PC-3 (cell line): Measurements from ENCODE around the gene PIAS3. TPM values are rescaled to one million over a fixed set of nuclear protein-coding genes. Genes with fewer than 3 reads are reported as not detected.

ENCODE experiments used
- ATAC-seq: fragments of 200-7000 bp; cut with Tn5 transposase; 2 replicates; pipeline ENCODE4 v1.9.1; 2020; ENCODE audit warnings: mild to moderate bottlenecking, moderate library complexity
- BruUV-seq: library from RNA; stranded (reverse); fragments of 400-500 nt; replicated peaks from 2 replicates; lab custom pipeline; 2021; lab: Mats Ljungman, UMichigan
- CTCF ChIA-PET: fragments of 300-600 bp; sonication (Branson Sonifier 250); formaldehyde crosslinking; loops from one replicate; lab custom pipeline; 2022; ENCODE audit warnings: antibody characterized with exemption; lab: Charles Lee
- POLR2A ChIA-PET: fragments of 300-600 bp; sonication (Branson Sonifier 250); formaldehyde crosslinking; loops from one replicate; lab custom pipeline; 2022; ENCODE audit warnings: antibody characterized with exemption; ENCODE audit not compliant: unreplicated experiment; lab: Charles Lee
- DNase-seq: peaks from one replicate; pipeline ENCODE4 v3.0.0-alpha.2; 2015
- H2AFZ ChIP-seq: fragments of 300-600 bp; sonication (generic); 2 replicates; pipeline ENCODE4 v1.6.0; 2016; ENCODE audit warnings: antibody characterized with exemption, low read length
- H3F3A ChIP-seq: fragments of 300-600 bp; sonication (generic); one replicate; pipeline ENCODE4 v1.6.0; 2017; ENCODE audit warnings: antibody characterized with exemption, low read length, control low read depth, mild to moderate bottlenecking; ENCODE audit not compliant: unreplicated experiment
- H3K27ac ChIP-seq: fragments of 300-600 bp; sonication (generic); 2 replicates; pipeline ENCODE4 v1.5.1; 2016; ENCODE audit warnings: mild to moderate bottlenecking, low read length
- H3K27me3 ChIP-seq: fragments of 300-600 bp; sonication (generic); 2 replicates; pipeline ENCODE4 v1.6.1; 2016; ENCODE audit warnings: low read length, mixed read lengths
- H3K36me3 ChIP-seq: fragments of 300-600 bp; sonication (generic); 2 replicates; pipeline ENCODE4 v1.6.1; 2016; ENCODE audit warnings: low read depth, mixed run types, low read length, mixed read lengths
- H3K4me1 ChIP-seq: fragments of 300-600 bp; sonication (generic); 2 replicates; pipeline ENCODE4 v1.5.1; 2016; ENCODE audit warnings: low read length; ENCODE audit not compliant: insufficient read depth
- H3K4me2 ChIP-seq: fragments of 300-600 bp; sonication (generic); 2 replicates; pipeline ENCODE4 v1.6.0; 2016; ENCODE audit warnings: low read length
- H3K4me3 ChIP-seq: fragments of 300-600 bp; sonication (generic); 2 replicates; pipeline ENCODE4 v1.5.1; 2016; ENCODE audit warnings: mild to moderate bottlenecking, low read length, mixed read lengths
- H3K79me2 ChIP-seq: fragments of 300-600 bp; sonication (generic); 2 replicates; pipeline ENCODE4 v1.6.1; 2017; ENCODE audit warnings: low read length, mixed read lengths
- H3K9ac ChIP-seq: fragments of 300-600 bp; sonication (generic); 2 replicates; pipeline ENCODE4 v1.6.0; 2016; ENCODE audit warnings: mild to moderate bottlenecking, low read length
- H3K9me2 ChIP-seq: fragments of 300-600 bp; sonication (generic); replicated peaks from 2 replicates; pipeline ENCODE4 v1.6.1; 2016; ENCODE audit warnings: mixed run types, low read length, mixed read lengths
- H3K9me3 ChIP-seq: fragments of 300-600 bp; sonication (generic); 2 replicates; pipeline ENCODE4 v1.6.1; 2016; ENCODE audit warnings: low read length, mixed read lengths
- H4K20me1 ChIP-seq: fragments of 300-600 bp; sonication (generic); 2 replicates; pipeline ENCODE4 v1.6.1; 2016; ENCODE audit warnings: low read length, mixed read lengths
- EZH2 ChIP-seq: fragments of 300-600 bp; sonication (generic); IDR thresholded peaks from one replicate; pipeline ENCODE4 v1.6.1; 2017; ENCODE audit warnings: antibody characterized with exemption, mild to moderate bottlenecking, low read length; ENCODE audit not compliant: unreplicated experiment
- EZH2phosphoT487 ChIP-seq: fragments of 300-600 bp; sonication (generic); IDR thresholded peaks from 2 replicates; pipeline ENCODE4 v1.6.1; 2018; ENCODE audit warnings: mild to moderate bottlenecking, antibody characterized with exemption, low read length, borderline replicate concordance
- intact Hi-C: fragments of 100-400 bp; cut with micrococcal nuclease; formaldehyde crosslinking; loops from 2 replicates; pipeline ENCODE4 v1.9.0; 2023
- total RNA-seq: library from RNA; depleted of rRNA; stranded (reverse); fragments of >200 nt; gene quantifications from 2 replicates; pipeline ENCODE4 v1.2.3, GENCODE V29; 2014
- TF ChIP-seq, protein P1 (sequence below): fragments of 300-600 bp; sonication (generic); conservative IDR thresholded peaks from 2 replicates; pipeline ENCODE4 v1.5.1; 2017; ENCODE audit warnings: antibody characterized with exemption, low read depth, mild to moderate bottlenecking, low read length

The PIAS3 gene
- total RNA-seq, 1 experiment from 2014 or later = 25.2 TPM

DNA sequence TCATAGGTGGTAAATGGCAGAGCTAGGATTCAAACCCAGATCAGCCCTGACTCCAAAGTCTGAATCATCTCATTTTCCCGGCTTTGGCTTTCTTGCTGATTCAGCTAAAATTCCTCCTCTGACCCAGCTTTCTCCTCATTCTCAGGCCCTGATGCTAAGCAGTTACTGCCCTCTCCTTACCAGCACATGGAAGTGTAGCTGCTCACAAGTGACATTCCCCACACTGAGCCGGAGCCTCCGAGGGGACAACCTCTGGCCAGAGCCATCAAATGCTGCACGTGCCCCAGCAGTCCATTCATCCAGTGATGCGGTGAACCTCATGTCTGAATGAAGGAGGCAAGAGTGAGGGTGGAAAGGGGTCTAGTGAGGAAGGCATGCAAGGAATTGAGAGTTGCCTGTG lies 39.9 kb upstream of the PIAS3 start:
- Histone ChIP-seq H3K4me3 (no peak overlapping the region), H3K27me3 (no peaks in the 10 kb centered on the region), H3K4me1 (no peaks in the 10 kb centered on the region), H3K4me2 (no peak overlapping the region), H3K9me3 (no peaks in the 10 kb centered on the region), H3K9ac (no peak overlapping the region), H3K9me2 (no peaks in the 10 kb centered on the region), H3K27ac (no peak overlapping the region), H4K20me1 (no peaks in the 10 kb centered on the region), H2AFZ (no peak overlapping the region), H3K79me2 (no peaks in the 10 kb centered on the region), H3F3A (no peaks in the 10 kb centered on the region), H3K36me3 (no peaks in the 10 kb centered on the region)
- TF ChIP-seq EZH2phosphoT487 = no peak
- TF ChIP-seq, protein P1, sequence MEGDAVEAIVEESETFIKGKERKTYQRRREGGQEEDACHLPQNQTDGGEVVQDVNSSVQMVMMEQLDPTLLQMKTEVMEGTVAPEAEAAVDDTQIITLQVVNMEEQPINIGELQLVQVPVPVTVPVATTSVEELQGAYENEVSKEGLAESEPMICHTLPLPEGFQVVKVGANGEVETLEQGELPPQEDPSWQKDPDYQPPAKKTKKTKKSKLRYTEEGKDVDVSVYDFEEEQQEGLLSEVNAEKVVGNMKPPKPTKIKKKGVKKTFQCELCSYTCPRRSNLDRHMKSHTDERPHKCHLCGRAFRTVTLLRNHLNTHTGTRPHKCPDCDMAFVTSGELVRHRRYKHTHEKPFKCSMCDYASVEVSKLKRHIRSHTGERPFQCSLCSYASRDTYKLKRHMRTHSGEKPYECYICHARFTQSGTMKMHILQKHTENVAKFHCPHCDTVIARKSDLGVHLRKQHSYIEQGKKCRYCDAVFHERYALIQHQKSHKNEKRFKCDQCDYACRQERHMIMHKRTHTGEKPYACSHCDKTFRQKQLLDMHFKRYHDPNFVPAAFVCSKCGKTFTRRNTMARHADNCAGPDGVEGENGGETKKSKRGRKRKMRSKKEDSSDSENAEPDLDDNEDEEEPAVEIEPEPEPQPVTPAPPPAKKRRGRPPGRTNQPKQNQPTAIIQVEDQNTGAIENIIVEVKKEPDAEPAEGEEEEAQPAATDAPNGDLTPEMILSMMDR = no peak
- TF ChIP-seq EZH2 = no peak
- ATAC-seq (no peak), DNase-seq (no peak)
- ChIA-PET POLR2A (no interaction called here), CTCF (interaction anchor here (0.9 kb wide), 1 partner anchor 39 kb away, joined by 3 read pairs; no protein-coding TSS in a partner anchor)
- no TSS peak for BruUV-seq
- intact Hi-C loops = no loop called here

DNA sequence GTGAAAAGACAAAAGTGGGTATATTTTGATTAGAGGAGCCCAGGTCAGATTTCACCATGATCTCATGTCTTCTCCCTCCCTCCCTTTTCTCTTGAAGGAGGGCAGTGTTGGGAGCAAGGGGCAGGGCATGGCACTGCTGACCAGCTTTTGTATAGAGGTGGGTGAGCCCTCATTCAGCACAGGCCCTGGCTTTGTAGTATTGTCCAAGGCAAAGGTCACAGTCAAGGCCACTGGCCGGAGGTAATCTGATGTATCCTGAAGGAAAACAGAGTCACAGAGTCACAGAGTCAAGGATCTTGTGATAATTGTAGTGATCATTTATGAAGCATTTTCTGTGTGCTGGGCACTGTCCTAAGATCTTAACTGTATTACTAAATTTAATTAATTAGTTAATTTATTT lies 39.1 kb upstream of the PIAS3 start:
- no peak overlapping the region for H3K4me3 ChIP-seq
- POLR2A ChIA-PET = no interaction called here
- intact Hi-C loops = no loop called here
- no peaks in the 10 kb centered on the region for H3K36me3 ChIP-seq
- ATAC-seq = no peak
- H3K9me2 ChIP-seq = no peaks in the 10 kb centered on the region
- no peaks in the 10 kb centered on the region for H4K20me1 ChIP-seq
- CTCF ChIA-PET = no interaction called here
- DNase-seq = no peak
- H3K9me3 ChIP-seq = no peaks in the 10 kb centered on the region
- no peak overlapping the region for H3K4me2 ChIP-seq
- no peak overlapping the region for H3K27ac ChIP-seq
- H3F3A ChIP-seq = no peaks in the 10 kb centered on the region
- TF ChIP-seq, protein P1 = no peak
- TF ChIP-seq EZH2 = no peak
- H3K4me1 ChIP-seq = peaks cover 5% of the 10 kb centered on the region
- no peaks in the 10 kb centered on the region for H3K79me2 ChIP-seq
- no TSS peak for BruUV-seq
- no peak overlapping the region for H2AFZ ChIP-seq
- no peak overlapping the region for H3K9ac ChIP-seq
- H3K27me3 ChIP-seq = no peaks in the 10 kb centered on the region

DNA sequence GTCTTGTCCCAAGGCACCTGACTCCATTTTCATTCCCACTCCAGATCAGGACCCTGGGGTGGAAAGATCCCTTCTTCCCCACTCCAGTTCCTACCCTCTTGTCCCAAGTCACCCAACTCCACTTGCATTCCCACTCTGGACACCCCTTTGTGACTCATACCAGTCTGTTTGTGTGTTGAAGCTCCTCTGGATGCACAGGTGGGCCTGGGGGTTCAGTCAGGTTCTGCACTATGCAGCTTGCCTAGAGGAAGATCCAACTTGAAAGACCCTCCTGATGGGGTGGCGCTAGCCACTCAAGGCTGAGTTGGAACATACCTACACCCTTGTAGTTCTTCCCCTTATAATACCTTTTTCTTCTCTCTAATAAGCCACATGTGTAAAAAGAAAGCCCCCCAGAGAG lies 36.6 kb upstream of the PIAS3 start:
- CTCF ChIA-PET = no interaction called here
- Histone ChIP-seq H4K20me1 (no peaks in the 10 kb centered on the region), H3K9ac (no peak overlapping the region), H3K4me2 (no peak overlapping the region), H3K79me2 (no peaks in the 10 kb centered on the region), H3K27me3 (no peaks in the 10 kb centered on the region), H2AFZ (no peak overlapping the region), H3K4me1 (peaks cover 26% of the 10 kb centered on the region), H3K9me3 (no peaks in the 10 kb centered on the region), H3K9me2 (no peaks in the 10 kb centered on the region), H3K36me3 (no peaks in the 10 kb centered on the region), H3K27ac (no peak overlapping the region), H3K4me3 (no peak overlapping the region), H3F3A (peaks cover 9% of the 10 kb centered on the region)
- DNase-seq = no peak
- ATAC-seq = no peak
- no TSS peak for BruUV-seq
- POLR2A ChIA-PET = no interaction called here
- no peak for TF ChIP-seq EZH2phosphoT487
- TF ChIP-seq, protein P1 = no peak
- TF ChIP-seq EZH2 = no peak
- intact Hi-C loops = no loop called here
